ENCODE data around the gene ADRA2A.

- no peak for TF ChIP-seq SP1 (CRISPR knock-in tag; conservative IDR thresholded peaks at IDR 0.05)
- no peak for TF ChIP-seq CTCF (IDR thresholded peaks at IDR 0.05)
- no peak for TF ChIP-seq E2F5 (CRISPR knock-in tag; IDR thresholded peaks at IDR 0.05)
- TF ChIP-seq ATF3 (CRISPR knock-in tag; conservative IDR thresholded peaks at IDR 0.05) = no peak
- TF ChIP-seq NR3C1 (CRISPR knock-in tag; conservative IDR thresholded peaks at IDR 0.05; ENCODE audit: low read depth) = no peak
- no peak for TF ChIP-seq MAX (CRISPR knock-in tag; IDR thresholded peaks at IDR 0.05)
- no peak for TF ChIP-seq IRF1 (CRISPR knock-in tag; IDR thresholded peaks at IDR 0.05)
- no peak for TF ChIP-seq USF2 (CRISPR knock-in tag; IDR thresholded peaks at IDR 0.05)
- TF ChIP-seq ZNF512 (CRISPR knock-in tag; IDR thresholded peaks at IDR 0.05; ENCODE audit: borderline replicate concordance) = no peak
- TF ChIP-seq ZNF396 (CRISPR knock-in tag; IDR thresholded peaks at IDR 0.05; ENCODE audit: borderline replicate concordance) = no peak
- no peak for TF ChIP-seq TP53 (CRISPR knock-in tag; IDR thresholded peaks at IDR 0.05)
Observed at GRCh38 chr10:111057006-111057405, 19.8 kb upstream of the ADRA2A start.
